ENCODE results near the gene SLC6A6.

The SLC6A6 gene

DNA sequence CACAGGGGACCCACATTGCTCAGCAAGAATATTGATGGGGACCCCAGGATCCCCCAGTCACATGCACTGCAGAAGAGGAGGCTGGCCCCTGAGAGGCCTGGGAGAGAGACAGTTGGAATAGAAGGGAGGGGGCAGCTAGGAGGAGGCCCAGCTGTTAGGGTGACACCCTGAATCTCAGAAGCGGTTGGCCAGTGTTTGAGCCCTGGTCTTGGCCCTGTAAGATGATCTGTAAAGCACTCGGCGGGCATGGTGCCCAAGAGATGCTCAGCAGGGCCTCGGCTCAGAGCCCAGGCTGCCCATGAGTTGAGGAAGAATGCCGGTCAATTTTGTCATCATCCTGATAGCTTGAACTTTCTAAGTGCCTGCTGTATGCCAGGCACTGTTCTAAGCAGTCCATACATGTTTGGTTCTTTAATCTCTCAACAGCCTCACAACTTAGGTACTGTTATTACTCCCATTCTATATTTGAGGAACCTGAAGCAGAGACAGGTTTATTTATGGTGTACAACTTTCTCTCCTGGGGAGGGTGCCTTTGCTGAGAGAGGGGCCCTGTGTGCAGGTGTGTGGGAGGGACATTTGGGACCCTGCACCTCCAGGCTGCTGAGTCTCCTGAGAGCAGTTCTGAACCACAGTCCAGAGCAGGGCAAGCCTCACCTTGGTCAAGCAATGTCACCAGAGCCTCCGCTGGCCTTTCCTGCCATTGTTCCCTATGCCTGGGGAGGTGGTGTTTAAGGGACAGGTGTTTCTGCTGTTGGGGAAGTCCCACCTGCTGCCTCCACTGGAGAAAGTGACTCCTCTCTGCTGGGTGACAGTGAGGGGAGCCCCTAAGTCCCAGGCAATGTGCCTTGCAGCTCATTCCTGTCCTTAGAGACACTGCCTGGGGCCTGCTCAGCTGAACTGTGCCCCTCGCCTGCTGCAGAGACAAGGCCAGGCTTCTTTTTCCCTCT lies 26.0 kb downstream of the SLC6A6 start:
- Histone ChIP-seq H3K4me3 (ENCODE audit: low read length in 2 of 2) (no peak overlapping the region), H3K9me3 (ENCODE audit: control insufficient read depth in 2 of 2, low read length in 2 of 2) (no peaks in the 10 kb centered on the region), H3K27ac (ENCODE audit: low read depth in 2 of 2, low read length in 2 of 2) (peak overlapping the region in 1 of 2 donors; percentile 16), H3K27me3 (ENCODE audit: control insufficient read depth in 2 of 2, insufficient read depth in 2 of 2, low read length in 2 of 2) (no peaks in the 10 kb centered on the region), H3K4me1 (ENCODE audit: control insufficient read depth in 2 of 2, insufficient read depth in 2 of 2, low read length in 2 of 2) (peaks cover 26 to 48% of the 10 kb centered on the region in 2 donors), H3K36me3 (ENCODE audit: control insufficient read depth in 2 of 2, insufficient read depth in 2 of 2, low read length in 2 of 2) (no peaks in the 10 kb centered on the region), H3K9ac (ENCODE audit: low read depth in 1 of 2, low read length in 2 of 2) (no peak overlapping the region)

DNA sequence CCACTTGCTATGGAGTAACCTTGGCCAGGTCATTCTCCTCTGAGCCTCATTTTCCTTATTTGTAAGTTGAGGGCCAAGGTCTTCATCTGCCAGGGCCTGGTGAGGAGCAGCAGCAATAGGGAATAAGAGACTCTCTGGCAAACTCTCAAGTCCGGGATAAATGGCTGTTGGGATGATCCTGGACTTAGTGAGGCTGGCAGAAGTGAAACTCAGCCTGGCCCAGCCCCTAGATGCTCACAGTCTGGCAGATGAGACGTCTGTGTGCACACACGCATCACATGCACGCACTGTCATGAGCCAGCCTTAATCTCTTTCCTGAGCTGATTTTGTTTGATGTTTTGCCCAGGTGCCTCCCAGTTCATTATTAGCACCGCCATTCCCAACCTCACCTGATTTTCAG lies 26.8 kb downstream of the SLC6A6 start:
- no peaks in the 10 kb centered on the region for H3K36me3 ChIP-seq (ENCODE audit: control insufficient read depth in 2 of 2, insufficient read depth in 2 of 2, low read length in 2 of 2)
- no peaks in the 10 kb centered on the region for H3K9me3 ChIP-seq (ENCODE audit: control insufficient read depth in 2 of 2, low read length in 2 of 2)
- peaks cover 26 to 54% of the 10 kb centered on the region in 2 donors for H3K4me1 ChIP-seq (ENCODE audit: control insufficient read depth in 2 of 2, insufficient read depth in 2 of 2, low read length in 2 of 2)
- H3K9ac ChIP-seq (ENCODE audit: low read depth in 1 of 2, low read length in 2 of 2), result no peak overlapping the region
- H3K27me3 ChIP-seq (ENCODE audit: control insufficient read depth in 2 of 2, insufficient read depth in 2 of 2, low read length in 2 of 2), result no peaks in the 10 kb centered on the region
- H3K4me3 ChIP-seq (ENCODE audit: low read length in 2 of 2), result no peak overlapping the region
- H3K27ac ChIP-seq (ENCODE audit: low read depth in 2 of 2, low read length in 2 of 2), result peak overlapping the region in 1 of 2 donors; percentile 16

- Histone ChIP-seq H3K9me3 (ENCODE audit: control insufficient read depth in 2 of 2, low read length in 2 of 2) (no peaks in the 10 kb centered on the region), H3K9ac (ENCODE audit: low read depth in 1 of 2, low read length in 2 of 2) (no peak overlapping the region), H3K36me3 (ENCODE audit: control insufficient read depth in 2 of 2, insufficient read depth in 2 of 2, low read length in 2 of 2) (no peaks in the 10 kb centered on the region), H3K4me1 (ENCODE audit: control insufficient read depth in 2 of 2, insufficient read depth in 2 of 2, low read length in 2 of 2) (peaks cover 29 to 56% of the 10 kb centered on the region in 2 donors), H3K27me3 (ENCODE audit: control insufficient read depth in 2 of 2, insufficient read depth in 2 of 2, low read length in 2 of 2) (no peaks in the 10 kb centered on the region), H3K4me3 (ENCODE audit: low read length in 2 of 2) (no peak overlapping the region), H3K27ac (ENCODE audit: low read depth in 2 of 2, low read length in 2 of 2) (no peak overlapping the region)
These were observed 27.2 kb downstream of the SLC6A6 start for GRCh38 chr3:14429640-14430039.

DNA sequence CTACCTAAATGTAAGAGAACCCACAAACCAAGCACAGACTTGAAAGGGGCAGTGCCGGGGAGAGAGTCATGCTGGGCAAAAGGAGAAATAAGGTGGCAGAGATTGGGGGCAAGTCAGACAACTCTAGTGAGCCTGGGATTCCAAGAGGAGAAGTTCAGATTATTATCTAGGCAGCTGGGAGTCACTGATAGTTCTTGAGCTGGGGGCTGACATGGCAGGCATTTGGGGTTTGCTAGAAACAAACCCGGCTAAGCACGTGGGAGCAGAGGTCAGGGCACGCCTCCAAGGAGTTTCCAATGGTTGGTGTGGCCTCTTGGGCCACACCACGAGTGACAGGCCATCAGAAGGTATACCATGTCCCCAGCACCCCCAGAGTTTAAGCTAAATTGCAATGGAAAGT lies 27.6 kb downstream of the SLC6A6 start:
- Histone ChIP-seq H3K36me3 (ENCODE audit: control insufficient read depth in 2 of 2, insufficient read depth in 2 of 2, low read length in 2 of 2) (no peaks in the 10 kb centered on the region), H3K9ac (ENCODE audit: low read depth in 1 of 2, low read length in 2 of 2) (no peak overlapping the region), H3K27me3 (ENCODE audit: control insufficient read depth in 2 of 2, insufficient read depth in 2 of 2, low read length in 2 of 2) (no peaks in the 10 kb centered on the region), H3K27ac (ENCODE audit: low read depth in 2 of 2, low read length in 2 of 2) (peak overlapping the region in 1 of 2 donors; percentile 48), H3K4me1 (ENCODE audit: control insufficient read depth in 2 of 2, insufficient read depth in 2 of 2, low read length in 2 of 2) (peaks cover 30 to 56% of the 10 kb centered on the region in 2 donors), H3K9me3 (ENCODE audit: control insufficient read depth in 2 of 2, low read length in 2 of 2) (no peaks in the 10 kb centered on the region), H3K4me3 (ENCODE audit: low read length in 2 of 2) (no peak overlapping the region)

GRCh38 chr3:14430706-14431451 lies 28.5 kb downstream of the SLC6A6 start:
- peak overlapping the region in 1 of 2 donors; percentile 46 for H3K4me3 ChIP-seq (ENCODE audit: low read length in 2 of 2)
- peaks cover 30 to 54% of the 10 kb centered on the region in 2 donors for H3K4me1 ChIP-seq (ENCODE audit: control insufficient read depth in 2 of 2, insufficient read depth in 2 of 2, low read length in 2 of 2)
- H3K36me3 ChIP-seq (ENCODE audit: control insufficient read depth in 2 of 2, insufficient read depth in 2 of 2, low read length in 2 of 2), result no peaks in the 10 kb centered on the region
- H3K9me3 ChIP-seq (ENCODE audit: control insufficient read depth in 2 of 2, low read length in 2 of 2), result no peaks in the 10 kb centered on the region
- no peaks in the 10 kb centered on the region for H3K27me3 ChIP-seq (ENCODE audit: control insufficient read depth in 2 of 2, insufficient read depth in 2 of 2, low read length in 2 of 2)
- H3K9ac ChIP-seq (ENCODE audit: low read depth in 1 of 2, low read length in 2 of 2), result peak overlapping the region in 1 of 2 donors; percentile 48
- peak overlapping the region; percentile 26 to 89 for H3K27ac ChIP-seq (ENCODE audit: low read depth in 2 of 2, low read length in 2 of 2)

GRCh38 chr3:14431452-14431916 lies 29.1 kb downstream of the SLC6A6 start:
- H3K4me3 ChIP-seq (ENCODE audit: low read length in 2 of 2), result peak overlapping the region in 1 of 2 donors; percentile 46
- H3K9me3 ChIP-seq (ENCODE audit: control insufficient read depth in 2 of 2, low read length in 2 of 2), result no peaks in the 10 kb centered on the region
- peak overlapping the region; percentile 21 to 48 for H3K9ac ChIP-seq (ENCODE audit: low read depth in 1 of 2, low read length in 2 of 2)
- H3K4me1 ChIP-seq (ENCODE audit: control insufficient read depth in 2 of 2, insufficient read depth in 2 of 2, low read length in 2 of 2), result peaks cover 32 to 50% of the 10 kb centered on the region in 2 donors
- H3K36me3 ChIP-seq (ENCODE audit: control insufficient read depth in 2 of 2, insufficient read depth in 2 of 2, low read length in 2 of 2), result no peaks in the 10 kb centered on the region
- peak overlapping the region; percentile 26 to 89 for H3K27ac ChIP-seq (ENCODE audit: low read depth in 2 of 2, low read length in 2 of 2)
- H3K27me3 ChIP-seq (ENCODE audit: control insufficient read depth in 2 of 2, insufficient read depth in 2 of 2, low read length in 2 of 2), result no peaks in the 10 kb centered on the region

- H3K9me3 ChIP-seq (ENCODE audit: control insufficient read depth in 2 of 2, low read length in 2 of 2), result no peaks in the 10 kb centered on the region
- peak overlapping the region in 1 of 2 donors; percentile 46 for H3K4me3 ChIP-seq (ENCODE audit: low read length in 2 of 2)
- peaks cover 36 to 51% of the 10 kb centered on the region in 2 donors for H3K4me1 ChIP-seq (ENCODE audit: control insufficient read depth in 2 of 2, insufficient read depth in 2 of 2, low read length in 2 of 2)
- H3K36me3 ChIP-seq (ENCODE audit: control insufficient read depth in 2 of 2, insufficient read depth in 2 of 2, low read length in 2 of 2), result no peaks in the 10 kb centered on the region
- no peaks in the 10 kb centered on the region for H3K27me3 ChIP-seq (ENCODE audit: control insufficient read depth in 2 of 2, insufficient read depth in 2 of 2, low read length in 2 of 2)
- peak overlapping the region; percentile 26 to 89 for H3K27ac ChIP-seq (ENCODE audit: low read depth in 2 of 2, low read length in 2 of 2)
- peak overlapping the region; percentile 48 to 49 for H3K9ac ChIP-seq (ENCODE audit: low read depth in 1 of 2, low read length in 2 of 2)
These were observed 29.8 kb downstream of the SLC6A6 start for GRCh38 chr3:14431917-14432834.

DNA sequence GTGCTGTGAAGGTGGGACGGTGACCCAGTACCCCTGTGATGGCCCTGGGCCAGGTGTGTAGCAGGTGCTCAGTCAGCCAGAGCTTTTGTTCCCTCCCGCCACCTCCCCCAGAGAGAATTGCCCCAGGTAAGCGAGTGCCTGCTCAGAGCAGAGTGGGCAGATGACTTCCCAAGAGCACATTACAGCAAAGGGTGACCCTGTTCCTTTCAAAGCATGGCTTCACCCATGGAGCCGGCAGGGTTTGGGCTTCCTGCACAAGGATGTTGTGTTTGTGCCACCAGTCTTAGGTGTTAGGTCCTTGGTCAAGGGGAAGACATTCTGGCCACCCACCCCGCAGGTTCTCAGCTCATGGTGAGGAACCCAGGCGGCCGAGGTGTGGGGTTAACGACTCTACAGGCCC lies 30.7 kb downstream of the SLC6A6 start:
- Histone ChIP-seq H3K27me3 (ENCODE audit: control insufficient read depth in 2 of 2, insufficient read depth in 2 of 2, low read length in 2 of 2) (no peaks in the 10 kb centered on the region), H3K4me1 (ENCODE audit: control insufficient read depth in 2 of 2, insufficient read depth in 2 of 2, low read length in 2 of 2) (peaks cover 36 to 49% of the 10 kb centered on the region in 2 donors), H3K36me3 (ENCODE audit: control insufficient read depth in 2 of 2, insufficient read depth in 2 of 2, low read length in 2 of 2) (no peaks in the 10 kb centered on the region), H3K9me3 (ENCODE audit: control insufficient read depth in 2 of 2, low read length in 2 of 2) (no peaks in the 10 kb centered on the region), H3K4me3 (ENCODE audit: low read length in 2 of 2) (peak overlapping the region in 1 of 2 donors; percentile 28), H3K9ac (ENCODE audit: low read depth in 1 of 2, low read length in 2 of 2) (peak overlapping the region; percentile 25 to 38), H3K27ac (ENCODE audit: low read depth in 2 of 2, low read length in 2 of 2) (peak overlapping the region; percentile 26 to 89)

GRCh38 chr3:14434126-14434497 lies 31.7 kb downstream of the SLC6A6 start:
- Histone ChIP-seq H3K4me1 (ENCODE audit: control insufficient read depth in 2 of 2, insufficient read depth in 2 of 2, low read length in 2 of 2) (peaks cover 39 to 45% of the 10 kb centered on the region in 2 donors), H3K27me3 (ENCODE audit: control insufficient read depth in 2 of 2, insufficient read depth in 2 of 2, low read length in 2 of 2) (no peaks in the 10 kb centered on the region), H3K27ac (ENCODE audit: low read depth in 2 of 2, low read length in 2 of 2) (peak overlapping the region in 1 of 2 donors; percentile 54), H3K9me3 (ENCODE audit: control insufficient read depth in 2 of 2, low read length in 2 of 2) (no peaks in the 10 kb centered on the region), H3K4me3 (ENCODE audit: low read length in 2 of 2) (no peak overlapping the region), H3K36me3 (ENCODE audit: control insufficient read depth in 2 of 2, insufficient read depth in 2 of 2, low read length in 2 of 2) (no peaks in the 10 kb centered on the region), H3K9ac (ENCODE audit: low read depth in 1 of 2, low read length in 2 of 2) (no peak overlapping the region)
